ENCODE measurements around the gene ZNF423.

The ZNF423 gene

DNA sequence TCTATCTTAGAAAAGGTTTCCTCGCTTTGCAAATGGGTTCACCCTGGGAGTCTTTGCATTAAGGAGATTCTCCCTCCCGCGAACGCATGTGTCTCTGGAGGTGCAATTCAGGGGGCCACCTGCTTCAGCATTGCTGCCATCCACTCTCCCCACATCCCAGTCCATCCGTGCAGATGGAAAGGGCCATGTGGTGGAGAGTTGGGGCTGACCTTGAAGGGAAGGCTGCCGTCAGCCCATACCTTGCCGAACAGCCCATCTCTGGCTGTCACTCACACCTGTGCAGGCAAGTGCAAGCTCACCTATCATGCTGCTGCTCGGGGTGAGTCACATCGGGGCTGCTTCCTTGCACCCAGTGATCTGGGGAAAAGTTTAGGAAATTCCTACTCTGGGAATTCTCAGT lies 106.1 kb downstream of the ZNF423 start:
- Histone ChIP-seq H3K9me3 (ENCODE audit: low read length) (no peaks in the 10 kb centered on the region), H4K20me1 (ENCODE audit: insufficient read depth, low read length) (no peaks in the 10 kb centered on the region), H3K9ac (ENCODE audit: low read length) (no peak overlapping the region), H3K79me2 (ENCODE audit: insufficient read depth, low read length) (no peaks in the 10 kb centered on the region), H3K36me3 (ENCODE audit: insufficient read depth, low read length) (no peaks in the 10 kb centered on the region), H3K4me2 (ENCODE audit: low read length) (no peak overlapping the region), H3K4me3 (ENCODE audit: low read depth, low read length, poor library complexity, severe bottlenecking) (no peak overlapping the region), H3F3A (ENCODE audit: insufficient read depth, low read length) (no peaks in the 10 kb centered on the region), H3K27me3 (ENCODE audit: insufficient read depth, low read length) (no peaks in the 10 kb centered on the region), H2AFZ (ENCODE audit: low read length) (no peak overlapping the region), H3K4me1 (ENCODE audit: insufficient read depth, low read length, severe bottlenecking) (no peaks in the 10 kb centered on the region), H3K9me2 (ENCODE audit: low read depth, low read length) (no peaks in the 10 kb centered on the region), H3K27ac (ENCODE audit: low read depth, low read length, poor library complexity, severe bottlenecking) (no peak overlapping the region)
- no peak for TF ChIP-seq EZH2 (IDR thresholded peaks at IDR 0.05; ENCODE audit: borderline replicate concordance, low read length)
- TF ChIP-seq CTCF (IDR thresholded peaks at IDR 0.05; ENCODE audit: low read length), result no peak

DNA sequence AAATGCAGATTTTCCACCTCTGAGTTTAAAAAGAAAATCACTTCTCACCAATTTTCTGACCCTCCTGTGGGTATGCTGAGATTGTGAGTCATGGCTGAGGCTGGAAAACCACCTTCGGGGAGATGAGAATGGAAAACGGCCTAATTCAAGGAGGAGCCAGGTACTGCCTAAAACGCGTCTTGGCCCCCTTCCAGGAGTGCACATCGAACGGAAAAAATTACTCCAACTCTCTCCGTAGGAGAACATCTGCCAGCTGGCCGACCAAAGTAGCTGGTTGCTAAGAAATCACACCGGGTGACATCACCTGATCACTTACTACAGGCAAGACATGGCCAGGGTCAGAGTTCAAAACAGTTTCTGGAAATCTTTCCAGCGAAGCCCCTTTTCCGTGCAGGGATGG lies 107.6 kb downstream of the ZNF423 start:
- H3K4me2 ChIP-seq (ENCODE audit: low read length), result no peak overlapping the region
- no peaks in the 10 kb centered on the region for H3K9me3 ChIP-seq (ENCODE audit: low read length)
- no peaks in the 10 kb centered on the region for H3K36me3 ChIP-seq (ENCODE audit: insufficient read depth, low read length)
- no peak overlapping the region for H3K4me3 ChIP-seq (ENCODE audit: low read depth, low read length, poor library complexity, severe bottlenecking)
- no peaks in the 10 kb centered on the region for H3F3A ChIP-seq (ENCODE audit: insufficient read depth, low read length)
- no peaks in the 10 kb centered on the region for H3K27me3 ChIP-seq (ENCODE audit: insufficient read depth, low read length)
- H3K4me1 ChIP-seq (ENCODE audit: insufficient read depth, low read length, severe bottlenecking), result no peaks in the 10 kb centered on the region
- H3K27ac ChIP-seq (ENCODE audit: low read depth, low read length, poor library complexity, severe bottlenecking), result no peak overlapping the region
- H4K20me1 ChIP-seq (ENCODE audit: insufficient read depth, low read length), result no peaks in the 10 kb centered on the region
- no peaks in the 10 kb centered on the region for H3K9me2 ChIP-seq (ENCODE audit: low read depth, low read length)
- H3K9ac ChIP-seq (ENCODE audit: low read length), result no peak overlapping the region
- no peaks in the 10 kb centered on the region for H3K79me2 ChIP-seq (ENCODE audit: insufficient read depth, low read length)
- TF ChIP-seq CTCF (IDR thresholded peaks at IDR 0.05; ENCODE audit: low read length) (no peak), EZH2 (IDR thresholded peaks at IDR 0.05; ENCODE audit: borderline replicate concordance, low read length) (no peak)
- H2AFZ ChIP-seq (ENCODE audit: low read length), result no peak overlapping the region

GRCh38 chr16:49747654-49748053 lies 108.3 kb downstream of the ZNF423 start:
- no peak overlapping the region for H3K4me3 ChIP-seq (ENCODE audit: low read depth, low read length, poor library complexity, severe bottlenecking)
- H4K20me1 ChIP-seq (ENCODE audit: insufficient read depth, low read length), result no peaks in the 10 kb centered on the region
- H3K9me2 ChIP-seq (ENCODE audit: low read depth, low read length), result no peaks in the 10 kb centered on the region
- H3F3A ChIP-seq (ENCODE audit: insufficient read depth, low read length), result no peaks in the 10 kb centered on the region
- no peak overlapping the region for H3K27ac ChIP-seq (ENCODE audit: low read depth, low read length, poor library complexity, severe bottlenecking)
- no peaks in the 10 kb centered on the region for H3K4me1 ChIP-seq (ENCODE audit: insufficient read depth, low read length, severe bottlenecking)
- TF ChIP-seq EZH2 (IDR thresholded peaks at IDR 0.05; ENCODE audit: borderline replicate concordance, low read length) (no peak), CTCF (IDR thresholded peaks at IDR 0.05; ENCODE audit: low read length) (no peak)
- no peaks in the 10 kb centered on the region for H3K79me2 ChIP-seq (ENCODE audit: insufficient read depth, low read length)
- no peaks in the 10 kb centered on the region for H3K9me3 ChIP-seq (ENCODE audit: low read length)
- no peak overlapping the region for H2AFZ ChIP-seq (ENCODE audit: low read length)
- no peaks in the 10 kb centered on the region for H3K36me3 ChIP-seq (ENCODE audit: insufficient read depth, low read length)
- no peak overlapping the region for H3K9ac ChIP-seq (ENCODE audit: low read length)
- H3K4me2 ChIP-seq (ENCODE audit: low read length), result no peak overlapping the region
- no peaks in the 10 kb centered on the region for H3K27me3 ChIP-seq (ENCODE audit: insufficient read depth, low read length)
